ENCODE measurements around the gene PRKCQ. TPM values are rescaled to one million over a fixed set of nuclear protein-coding genes. Genes with fewer than 3 reads are reported as not detected.

The PRKCQ gene
- total RNA-seq, 1 donor from 2014 or later: 24.0 TPM

GRCh38 chr10:6423413-6424170 lies 156.5 kb downstream of the PRKCQ start:
- Mint-ChIP-seq H3K36me3 (ENCODE audit: low read depth, unreplicated experiment) (peaks cover 13% of the 10 kb centered on the region), H3K9me3 (ENCODE audit: unreplicated experiment) (no peaks in the 10 kb centered on the region), H3K27ac (ENCODE audit: unreplicated experiment) (no peak overlapping the region), H3K4me1 (ENCODE audit: unreplicated experiment) (peaks cover 4% of the 10 kb centered on the region), H3K27me3 (ENCODE audit: unreplicated experiment) (no peaks in the 10 kb centered on the region), H3K4me3 (ENCODE audit: unreplicated experiment) (no peak overlapping the region)
- DNase-seq (ENCODE audit: low spot score): no peak
- no peak for TF ChIP-seq CTCF (IDR thresholded peaks at IDR 0.05; ENCODE audit: unreplicated experiment)

- Mint-ChIP-seq H3K4me1 (ENCODE audit: unreplicated experiment) (peaks cover 4% of the 10 kb centered on the region), H3K27ac (ENCODE audit: unreplicated experiment) (no peak overlapping the region), H3K4me3 (ENCODE audit: unreplicated experiment) (no peak overlapping the region), H3K36me3 (ENCODE audit: low read depth, unreplicated experiment) (peaks cover 13% of the 10 kb centered on the region), H3K9me3 (ENCODE audit: unreplicated experiment) (no peaks in the 10 kb centered on the region), H3K27me3 (ENCODE audit: unreplicated experiment) (no peaks in the 10 kb centered on the region)
- no peak for DNase-seq (ENCODE audit: low spot score)
- TF ChIP-seq CTCF (IDR thresholded peaks at IDR 0.05; ENCODE audit: unreplicated experiment): no peak
These were observed 157.1 kb downstream of the PRKCQ start for GRCh38 chr10:6423004-6423403.

GRCh38 chr10:6418613-6419216 lies 161.4 kb downstream of the PRKCQ start:
- DNase-seq (ENCODE audit: low spot score): no peak
- no peaks in the 10 kb centered on the region for H3K36me3 Mint-ChIP-seq (ENCODE audit: low read depth, unreplicated experiment)
- H3K27ac Mint-ChIP-seq (ENCODE audit: unreplicated experiment): no peak overlapping the region
- no peaks in the 10 kb centered on the region for H3K27me3 Mint-ChIP-seq (ENCODE audit: unreplicated experiment)
- H3K4me3 Mint-ChIP-seq (ENCODE audit: unreplicated experiment): no peak overlapping the region
- no peak for TF ChIP-seq CTCF (IDR thresholded peaks at IDR 0.05; ENCODE audit: unreplicated experiment)
- no peaks in the 10 kb centered on the region for H3K9me3 Mint-ChIP-seq (ENCODE audit: unreplicated experiment)
- H3K4me1 Mint-ChIP-seq (ENCODE audit: unreplicated experiment): peaks cover 7% of the 10 kb centered on the region

- H3K4me1 Mint-ChIP-seq (ENCODE audit: unreplicated experiment): peaks cover 7% of the 10 kb centered on the region
- no peaks in the 10 kb centered on the region for H3K36me3 Mint-ChIP-seq (ENCODE audit: low read depth, unreplicated experiment)
- no peak for DNase-seq (ENCODE audit: low spot score)
- no peaks in the 10 kb centered on the region for H3K9me3 Mint-ChIP-seq (ENCODE audit: unreplicated experiment)
- no peak overlapping the region for H3K4me3 Mint-ChIP-seq (ENCODE audit: unreplicated experiment)
- TF ChIP-seq CTCF (IDR thresholded peaks at IDR 0.05; ENCODE audit: unreplicated experiment): no peak
- H3K27ac Mint-ChIP-seq (ENCODE audit: unreplicated experiment): no peak overlapping the region
- H3K27me3 Mint-ChIP-seq (ENCODE audit: unreplicated experiment): no peaks in the 10 kb centered on the region
These were observed 161.9 kb downstream of the PRKCQ start for GRCh38 chr10:6418167-6418566.

GRCh38 chr10:6416892-6417512 lies 163.1 kb downstream of the PRKCQ start:
- Mint-ChIP-seq H3K9me3 (ENCODE audit: unreplicated experiment) (no peaks in the 10 kb centered on the region), H3K27me3 (ENCODE audit: unreplicated experiment) (no peaks in the 10 kb centered on the region), H3K4me3 (ENCODE audit: unreplicated experiment) (no peak overlapping the region), H3K36me3 (ENCODE audit: low read depth, unreplicated experiment) (no peaks in the 10 kb centered on the region), H3K4me1 (ENCODE audit: unreplicated experiment) (peaks cover 8% of the 10 kb centered on the region), H3K27ac (ENCODE audit: unreplicated experiment) (no peak overlapping the region)
- peak; percentile 28 for DNase-seq (ENCODE audit: low spot score)
- peak; percentile 74 for TF ChIP-seq CTCF (IDR thresholded peaks at IDR 0.05; ENCODE audit: unreplicated experiment)

Data from endothelial cell (in vitro differentiated cells).